Esophagus squamous epithelium (tissue), 5 donors: Measurements from ENCODE around the gene SVIL. TPM values are rescaled to one million over a fixed set of nuclear protein-coding genes. Genes with fewer than 3 reads are reported as not detected.
A peak's percentile ranks its signal among the peaks of the same experiment; 100 is the strongest.

Experiments
- DNase-seq: peaks from one replicate; lab custom pipeline; 2025; lab: John Stamatoyannopoulos, UW
- H3K27ac ChIP-seq, 4 donors: fragments of 200-600 bp; sonication (generic); one replicate each; pipeline ENCODE4 v1.5.1; 2016 to 2019; ENCODE audit warnings: mild to moderate bottlenecking in 1 of 4
- H3K27me3 ChIP-seq, 4 donors: fragments of 200-600 bp; sonication (generic); 1 replicate in 3 of 4; 2 replicates in 1 of 4; pipeline versions ENCODE4 v1.5.1 to v1.6.0; 2017 to 2021; ENCODE audit warnings: antibody characterized with exemption in 1 of 4
- H3K36me3 ChIP-seq, 3 donors: fragments of 200-600 bp; sonication (generic); one replicate each; pipeline ENCODE4 v1.5.1; 2016 to 2019
- H3K4me1 ChIP-seq, 3 donors: fragments of 200-600 bp; sonication (generic); one replicate each; pipeline ENCODE4 v1.5.1; 2017 to 2019
- H3K4me3 ChIP-seq, 4 donors: fragments of 200-600 bp; sonication (generic); 1 replicate in 3 of 4; 2 replicates in 1 of 4; pipeline ENCODE4 v1.5.1; 2016 to 2019; ENCODE audit warnings: mild to moderate bottlenecking in 2 of 4, moderate library complexity in 1 of 4
- H3K9me3 ChIP-seq, 3 donors: fragments of 200-600 bp; sonication (generic); one replicate each; pipeline ENCODE4 v1.5.1; 2016 to 2019
- CTCF ChIP-seq, 6 experiments: fragments of 450-650 bp in 4 of 6; fragments of 200-600 bp in 2 of 6; sonication (generic) in 2 of 6; IDR thresholded peaks; one replicate each; pipeline ENCODE4 v1.5.1; 2016 to 2019; ENCODE audit warnings: antibody characterized with exemption in 6 of 6, mild to moderate bottlenecking in 4 of 6, moderate library complexity in 4 of 6
- POLR2A ChIP-seq, 4 donors: fragments of 450-650 bp; IDR thresholded peaks; one replicate each; pipeline ENCODE4 v1.6.1; 2017; ENCODE audit warnings: antibody characterized with exemption in 4 of 4, mild to moderate bottlenecking in 4 of 4, moderate library complexity in 3 of 4
- WGBS, 2 donors: methylation state at CpG; one replicate each; pipeline ENCODE4 v1.1.5; 2018; 5-methylcytosine and 5-hydroxymethylcytosine counted together
- intact Hi-C: fragments of 100-400 bp; cut with DNase I; formaldehyde crosslinking; loops from one replicate; pipeline ENCODE4 v1.15.0; 2022
- total RNA-seq, 4 donors: library from RNA; depleted of rRNA; stranded (reverse); fragments of >200 nt; gene quantifications; one replicate each; pipeline ENCODE4 v1.1.0, GENCODE V29; 2016
- donor health status: DM: yes; HTN: yes; CAD: no.

SVIL gene
- total RNA-seq, 4 donors from 2014 or later = 71.1 to 227 (median 147) TPM

- intact Hi-C loops = no loop called here
- TF ChIP-seq POLR2A (IDR thresholded peaks at IDR 0.05) = no peak
- Histone ChIP-seq H3K9me3 (no peaks in the 10 kb centered on the region), H3K4me3 (no peak overlapping the region), H3K4me1 (peaks cover 24 to 85% (median 31%) of the 10 kb centered on the region in 3 donors), H3K27ac (peak overlapping the region; percentile 74 to 91 (median 86)), H3K36me3 (peaks cover 0 to 19% (median 0%) of the 10 kb centered on the region in 3 donors), H3K27me3 (no peaks in the 10 kb centered on the region)
- DNase-seq = no peak
- WGBS, 2 donors = 26 to 38% methylated on average over 2 of the region's 2 CpGs
Observed at GRCh38 chr10:29600067-29600466, 34.7 kb downstream of the SVIL start.

GRCh38 chr10:29598851-29599311 lies 35.9 kb downstream of the SVIL start:
- H3K9me3 ChIP-seq = no peaks in the 10 kb centered on the region
- no peak for DNase-seq
- no peak for TF ChIP-seq POLR2A (IDR thresholded peaks at IDR 0.05)
- TF ChIP-seq CTCF (IDR thresholded peaks at IDR 0.05) = no peak
- H3K36me3 ChIP-seq = peaks cover 0 to 26% (median 0%) of the 10 kb centered on the region in 3 donors
- H3K4me1 ChIP-seq = peaks cover 24 to 85% (median 31%) of the 10 kb centered on the region in 3 donors
- H3K27me3 ChIP-seq = no peaks in the 10 kb centered on the region
- intact Hi-C loops = no loop called here
- WGBS, 2 donors = 26 to 31% methylated on average over 6 of the region's 6 CpGs
- peak overlapping the region; percentile 74 to 91 (median 86) for H3K27ac ChIP-seq
- H3K4me3 ChIP-seq = no peak overlapping the region

GRCh38 chr10:29596826-29597225 lies 37.9 kb downstream of the SVIL start:
- WGBS, 2 donors = 87 to 88% methylated on average over 6 to 11 of the region's 11 CpGs
- H3K4me3 ChIP-seq = no peak overlapping the region
- H3K4me1 ChIP-seq = peaks cover 24 to 85% (median 27%) of the 10 kb centered on the region in 3 donors
- H3K36me3 ChIP-seq = peaks cover 0 to 18% (median 0%) of the 10 kb centered on the region in 3 donors
- peak overlapping the region in 2 of 4 donors; percentile 90 to 91 for H3K27ac ChIP-seq
- DNase-seq = no peak
- TF ChIP-seq POLR2A (IDR thresholded peaks at IDR 0.05) (no peak), CTCF (IDR thresholded peaks at IDR 0.05) (no peak)
- intact Hi-C loops = no loop called here
- no peaks in the 10 kb centered on the region for H3K9me3 ChIP-seq
- no peaks in the 10 kb centered on the region for H3K27me3 ChIP-seq

GRCh38 chr10:29596356-29596755 lies 38.4 kb downstream of the SVIL start:
- Histone ChIP-seq H3K4me1 (peaks cover 24 to 86% (median 27%) of the 10 kb centered on the region in 3 donors), H3K4me3 (no peak overlapping the region), H3K36me3 (peaks cover 0 to 18% (median 0%) of the 10 kb centered on the region in 3 donors), H3K9me3 (no peaks in the 10 kb centered on the region), H3K27ac (peak overlapping the region in 1 of 4 donors; percentile 35), H3K27me3 (no peaks in the 10 kb centered on the region)
- DNase-seq = no peak
- WGBS, 2 donors = 80 to 100% methylated on average over 1 of the region's 1 CpG
- no peak for TF ChIP-seq CTCF (IDR thresholded peaks at IDR 0.05)
- no peak for TF ChIP-seq POLR2A (IDR thresholded peaks at IDR 0.05)
- intact Hi-C loops = no loop called here

- DNase-seq = no peak
- no peak for TF ChIP-seq CTCF (IDR thresholded peaks at IDR 0.05)
- no peak for TF ChIP-seq POLR2A (IDR thresholded peaks at IDR 0.05)
- Histone ChIP-seq H3K27me3 (no peaks in the 10 kb centered on the region), H3K4me3 (no peak overlapping the region), H3K9me3 (no peaks in the 10 kb centered on the region), H3K4me1 (peaks cover 27 to 86% (median 28%) of the 10 kb centered on the region in 3 donors), H3K36me3 (peaks cover 0 to 18% (median 0%) of the 10 kb centered on the region in 3 donors), H3K27ac (peak overlapping the region in 2 of 4 donors; percentile 35 to 42)
- WGBS, 2 donors = 86 to 87% methylated on average over 7 to 10 of the region's 10 CpGs
- intact Hi-C loops = no loop called here
Observed at GRCh38 chr10:29595636-29596225, 39.0 kb downstream of the SVIL start.
